Smooth muscle cell (in vitro differentiated cells): Measurements from ENCODE around the gene BARX2. TPM values are rescaled to one million over a fixed set of nuclear protein-coding genes. Genes with fewer than 3 reads are reported as not detected.

ENCODE experiments used
- DNase-seq: peaks from one replicate; lab custom pipeline; 2025; ENCODE audit not compliant: unreplicated experiment; lab: John Stamatoyannopoulos, UW
- H2AFZ ChIP-seq: fragments of 200-600 bp; sonication (generic); 2 replicates; pipeline ENCODE4 v1.6.0; 2016; ENCODE audit warnings: antibody characterized with exemption, low read depth, mild to moderate bottlenecking
- H3F3A ChIP-seq: fragments of 200-600 bp; sonication (generic); 2 replicates; pipeline ENCODE4 v1.6.0; 2017; ENCODE audit warnings: antibody characterized with exemption, low read depth
- H3K27ac ChIP-seq: fragments of 200-600 bp; sonication (generic); 2 replicates; pipeline ENCODE4 v1.5.1; 2016; ENCODE audit warnings: low read depth, mild to moderate bottlenecking
- H3K27me3 ChIP-seq: fragments of 200-600 bp; sonication (generic); 2 replicates; pipeline ENCODE4 v1.6.1; 2016; ENCODE audit warnings: low read depth, mild to moderate bottlenecking
- H3K36me3 ChIP-seq: fragments of 200-600 bp; sonication (generic); 2 replicates; pipeline ENCODE4 v1.5.1; 2016; ENCODE audit warnings: low read depth
- H3K4me1 ChIP-seq: fragments of 200-600 bp; sonication (generic); 2 replicates; pipeline ENCODE4 v1.5.1; 2016; ENCODE audit warnings: low read depth
- H3K4me2 ChIP-seq: fragments of 200-600 bp; sonication (generic); 2 replicates; pipeline ENCODE4 v1.6.0; 2016; ENCODE audit warnings: mild to moderate bottlenecking
- H3K4me3 ChIP-seq: fragments of 200-600 bp; sonication (generic); 2 replicates; pipeline ENCODE4 v1.5.1; 2016; ENCODE audit warnings: mild to moderate bottlenecking
- H3K79me2 ChIP-seq: fragments of 200-600 bp; sonication (generic); 2 replicates; pipeline ENCODE4 v1.6.0; 2016; ENCODE audit warnings: low read depth, mild to moderate bottlenecking
- H3K9ac ChIP-seq: fragments of 200-600 bp; sonication (generic); 2 replicates; pipeline ENCODE4 v1.6.0; 2016; ENCODE audit warnings: low read depth
- H3K9me3 ChIP-seq: fragments of 200-600 bp; sonication (generic); replicated peaks from 2 replicates; pipeline ENCODE4 v1.5.1; 2016; ENCODE audit warnings: low read depth
- H4K20me1 ChIP-seq: fragments of 200-600 bp; sonication (generic); 2 replicates; pipeline ENCODE4 v1.6.0; 2016; ENCODE audit warnings: low read depth
- WGBS: methylation state at CpG from one replicate; pipeline ENCODE4 v1.1.7; 2016; ENCODE audit warnings: low lambda C conversion rate; 5-methylcytosine and 5-hydroxymethylcytosine counted together
- polyA plus RNA-seq: library from polyadenylated mRNA; unstranded; fragments of >200 nt; fragmentation: Nextera tagmentation; extraction: Ambion mirVana; gene quantifications from 2 replicates; pipeline ENCODE4 v1.2.1, GENCODE V29; 2016
- total RNA-seq: library from RNA; depleted of rRNA; stranded (reverse); fragments of >200 nt; gene quantifications from 2 replicates; pipeline ENCODE4 v1.2.3, GENCODE V29; 2014
- TF ChIP-seq, protein P1 (sequence below): fragments of 200-600 bp; sonication (generic); IDR thresholded peaks from 2 replicates; pipeline ENCODE4 v1.5.1; 2017; ENCODE audit warnings: borderline replicate concordance, mild to moderate bottlenecking, antibody characterized with exemption; ENCODE audit not compliant: insufficient read depth, poor library complexity, severe bottlenecking

BARX2 gene
- total and polyA plus RNA-seq, 2 experiments from 2014 or later, result 1.2 to 4.8 TPM

DNA sequence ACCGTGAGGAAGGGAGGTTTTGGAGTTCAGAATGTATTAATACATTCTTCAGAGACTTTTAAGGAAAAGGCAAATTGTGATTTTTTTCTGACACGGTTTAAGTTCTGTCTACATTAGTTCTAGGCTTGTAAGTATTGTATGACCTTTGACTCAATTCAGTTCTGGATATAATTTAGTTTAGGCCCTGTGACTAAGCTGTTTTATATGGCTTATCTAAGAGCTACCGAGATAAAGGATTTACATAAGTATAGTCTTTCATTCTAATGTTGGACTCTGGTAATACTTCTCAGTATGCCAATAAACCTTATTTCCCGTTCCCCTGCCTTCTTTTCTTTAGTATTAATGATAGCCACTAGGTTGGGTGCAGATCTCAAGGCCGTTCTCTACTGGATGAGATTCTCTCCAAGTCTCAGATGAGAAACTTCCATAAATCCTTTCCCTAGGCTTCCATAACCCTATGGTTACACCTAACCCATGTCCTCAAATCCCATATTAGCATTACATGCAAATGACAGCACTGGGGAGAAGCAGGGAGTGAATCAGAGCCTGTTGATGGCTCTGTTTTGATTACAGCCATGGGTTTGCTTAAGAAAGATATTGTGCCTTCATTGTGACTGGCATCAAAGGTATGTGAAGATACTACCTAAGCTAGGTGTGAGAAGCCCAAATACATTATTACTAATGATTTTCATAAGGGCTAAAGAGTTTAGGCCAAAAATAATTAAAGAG lies 38.7 kb downstream of the BARX2 start:
- no peak overlapping the region for H2AFZ ChIP-seq
- no peak overlapping the region for H3K27ac ChIP-seq
- no peak overlapping the region for H3K4me3 ChIP-seq
- H3K9me3 ChIP-seq, result no peaks in the 10 kb centered on the region
- no peaks in the 10 kb centered on the region for H3K27me3 ChIP-seq
- no peaks in the 10 kb centered on the region for H3K4me1 ChIP-seq
- no peaks in the 10 kb centered on the region for H3F3A ChIP-seq
- H3K4me2 ChIP-seq, result no peak overlapping the region
- WGBS, result 43% methylated on average over 5 of the region's 5 CpGs
- H4K20me1 ChIP-seq, result no peaks in the 10 kb centered on the region
- no peak overlapping the region for H3K9ac ChIP-seq
- H3K79me2 ChIP-seq, result no peaks in the 10 kb centered on the region
- DNase-seq, result no peak
- TF ChIP-seq, protein P1, sequence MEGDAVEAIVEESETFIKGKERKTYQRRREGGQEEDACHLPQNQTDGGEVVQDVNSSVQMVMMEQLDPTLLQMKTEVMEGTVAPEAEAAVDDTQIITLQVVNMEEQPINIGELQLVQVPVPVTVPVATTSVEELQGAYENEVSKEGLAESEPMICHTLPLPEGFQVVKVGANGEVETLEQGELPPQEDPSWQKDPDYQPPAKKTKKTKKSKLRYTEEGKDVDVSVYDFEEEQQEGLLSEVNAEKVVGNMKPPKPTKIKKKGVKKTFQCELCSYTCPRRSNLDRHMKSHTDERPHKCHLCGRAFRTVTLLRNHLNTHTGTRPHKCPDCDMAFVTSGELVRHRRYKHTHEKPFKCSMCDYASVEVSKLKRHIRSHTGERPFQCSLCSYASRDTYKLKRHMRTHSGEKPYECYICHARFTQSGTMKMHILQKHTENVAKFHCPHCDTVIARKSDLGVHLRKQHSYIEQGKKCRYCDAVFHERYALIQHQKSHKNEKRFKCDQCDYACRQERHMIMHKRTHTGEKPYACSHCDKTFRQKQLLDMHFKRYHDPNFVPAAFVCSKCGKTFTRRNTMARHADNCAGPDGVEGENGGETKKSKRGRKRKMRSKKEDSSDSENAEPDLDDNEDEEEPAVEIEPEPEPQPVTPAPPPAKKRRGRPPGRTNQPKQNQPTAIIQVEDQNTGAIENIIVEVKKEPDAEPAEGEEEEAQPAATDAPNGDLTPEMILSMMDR, result no peak
- no peaks in the 10 kb centered on the region for H3K36me3 ChIP-seq

DNA sequence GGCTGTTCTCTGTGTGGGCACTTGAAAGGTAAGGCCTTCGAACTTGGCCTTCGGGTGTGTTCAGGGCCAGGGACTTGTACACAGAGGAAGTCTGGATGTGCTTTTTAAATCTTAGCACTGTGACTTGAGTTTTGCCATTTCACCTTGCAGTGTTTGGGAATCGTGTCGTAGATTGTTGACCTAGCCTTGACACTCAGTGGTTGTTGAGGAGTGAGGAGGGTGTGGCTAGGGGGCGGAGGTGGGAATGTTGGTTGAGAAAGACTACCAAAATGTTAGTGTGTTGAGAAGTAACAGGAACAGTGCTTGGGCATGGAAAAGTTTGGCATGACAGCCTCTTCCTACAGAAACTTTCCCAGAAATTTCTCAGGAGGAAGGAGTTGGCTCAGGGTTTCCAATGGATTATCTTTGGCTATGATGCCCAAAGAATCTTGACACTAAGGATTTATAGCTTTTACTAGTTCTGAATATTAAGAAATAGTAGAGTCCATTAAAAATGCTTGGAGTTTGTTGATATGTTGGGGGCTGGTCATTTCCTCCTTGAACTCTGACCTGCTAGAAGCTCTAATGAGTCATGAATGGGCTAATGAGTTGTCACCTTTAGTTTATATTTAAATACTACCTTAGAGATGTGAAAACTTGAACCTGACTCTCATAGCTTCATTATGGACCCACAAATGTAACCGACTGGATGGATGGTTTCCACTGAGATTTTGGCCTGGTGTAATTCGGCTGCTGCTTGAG lies 40.6 kb downstream of the BARX2 start:
- Histone ChIP-seq H3K27me3 (no peaks in the 10 kb centered on the region), H3K4me1 (no peaks in the 10 kb centered on the region), H3F3A (no peaks in the 10 kb centered on the region), H2AFZ (no peak overlapping the region), H4K20me1 (no peaks in the 10 kb centered on the region), H3K79me2 (no peaks in the 10 kb centered on the region), H3K4me2 (no peak overlapping the region), H3K4me3 (no peak overlapping the region), H3K36me3 (no peaks in the 10 kb centered on the region), H3K27ac (no peak overlapping the region), H3K9ac (no peak overlapping the region), H3K9me3 (no peaks in the 10 kb centered on the region)
- WGBS, result 93% methylated on average over 7 of the region's 7 CpGs
- DNase-seq, result no peak
- TF ChIP-seq, protein P1, result no peak

DNA sequence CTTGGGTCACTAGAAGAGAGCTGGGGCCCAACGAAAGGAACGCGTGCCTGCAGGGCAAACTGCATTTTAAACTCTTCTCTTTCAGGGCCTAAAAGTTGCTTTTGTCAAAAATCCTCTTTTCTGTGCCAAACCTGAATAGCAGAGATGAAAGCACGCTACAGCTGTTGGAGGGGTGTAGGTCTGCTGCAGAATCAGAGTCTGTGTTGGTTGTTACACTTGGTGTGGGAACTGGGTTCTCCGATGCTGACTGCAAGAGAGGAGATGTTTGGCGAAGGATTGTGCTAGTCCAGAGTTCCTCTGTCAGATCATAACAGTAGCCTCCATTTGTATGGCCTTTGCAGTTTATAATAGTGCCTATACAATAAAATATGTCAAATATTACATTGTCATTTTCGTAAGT lies 41.8 kb downstream of the BARX2 start:
- H2AFZ ChIP-seq, result no peak overlapping the region
- H3K79me2 ChIP-seq, result no peaks in the 10 kb centered on the region
- no peaks in the 10 kb centered on the region for H3F3A ChIP-seq
- no peaks in the 10 kb centered on the region for H4K20me1 ChIP-seq
- no peak overlapping the region for H3K4me2 ChIP-seq
- no peak for DNase-seq
- H3K9me3 ChIP-seq, result no peaks in the 10 kb centered on the region
- no peak overlapping the region for H3K4me3 ChIP-seq
- no peaks in the 10 kb centered on the region for H3K4me1 ChIP-seq
- TF ChIP-seq, protein P1, result no peak
- no peak overlapping the region for H3K27ac ChIP-seq
- 98% methylated on average over 7 of the region's 7 CpGs for WGBS
- H3K27me3 ChIP-seq, result no peaks in the 10 kb centered on the region
- H3K36me3 ChIP-seq, result no peaks in the 10 kb centered on the region
- H3K9ac ChIP-seq, result no peak overlapping the region
